ENCODE measurements around the gene CXCR6.
A peak's percentile ranks its signal among the peaks of the same experiment; 100 is the strongest.

Gene CXCR6

DNA sequence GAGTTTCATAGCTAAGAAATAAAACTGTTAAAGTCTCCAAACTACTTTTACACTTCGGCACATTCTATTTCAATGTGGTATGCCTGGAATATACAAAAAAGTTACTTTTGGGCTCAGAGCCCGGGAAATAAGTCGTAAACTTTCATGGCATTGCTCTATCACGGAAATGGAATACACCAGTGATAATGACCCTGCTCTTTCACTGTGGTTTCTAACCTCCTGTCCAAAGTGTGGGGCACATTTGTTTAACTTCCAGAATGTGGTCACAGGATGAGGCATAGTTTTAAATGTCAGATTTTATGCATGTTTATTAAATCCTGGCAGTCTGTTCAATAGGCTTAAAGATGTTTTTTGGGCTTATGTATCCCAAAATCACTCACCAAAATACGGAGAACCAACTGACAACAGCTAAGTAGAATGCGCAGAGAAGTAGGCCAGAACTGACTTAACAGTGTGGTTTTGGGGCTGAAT lies 5.1 kb downstream of the CXCR6 start:
- DNase-seq (ENCODE audit: low read depth in 2 of 2) = no peak

DNA sequence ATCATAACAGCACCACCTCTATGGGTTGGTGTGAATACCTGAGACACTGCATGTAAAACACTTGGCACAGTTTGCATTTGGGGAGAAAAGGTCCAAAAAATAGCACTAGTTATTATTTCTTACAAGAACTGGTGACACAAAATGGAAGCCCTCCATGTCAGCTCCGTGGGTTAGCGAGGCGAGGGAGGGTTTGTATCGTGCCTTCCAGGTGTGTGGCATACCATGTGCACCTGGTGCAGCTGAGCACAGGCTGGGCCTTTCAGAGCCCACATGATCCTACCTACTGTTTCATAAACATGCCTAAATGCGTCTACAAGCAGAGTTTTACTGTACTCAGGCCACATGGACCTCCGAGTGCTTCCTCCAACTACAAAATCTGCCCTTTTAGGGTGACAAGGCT lies 5.6 kb downstream of the CXCR6 start:
- no peak for DNase-seq (ENCODE audit: low read depth in 2 of 2)

DNA sequence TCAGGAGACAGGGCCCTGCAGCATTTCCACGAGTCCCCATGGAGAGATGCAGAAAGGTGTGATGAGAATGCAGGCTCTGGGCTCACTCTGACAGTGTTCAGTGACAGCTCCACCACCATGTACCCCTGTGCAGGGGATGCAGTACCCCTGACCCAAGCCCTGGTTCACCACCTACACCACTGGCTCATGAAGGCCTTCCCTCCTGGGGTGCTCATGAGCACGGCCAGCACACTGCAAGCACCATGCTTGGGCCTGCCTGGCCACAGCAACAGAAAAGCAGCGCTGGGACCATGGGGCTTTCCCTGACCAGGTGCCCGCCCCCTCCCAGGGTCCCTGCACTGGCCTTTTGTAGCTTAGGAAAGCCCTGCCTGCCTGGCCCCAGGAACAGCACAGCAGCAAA lies 6.2 kb downstream of the CXCR6 start:
- no peak for DNase-seq (ENCODE audit: low read depth in 2 of 2)

DNA sequence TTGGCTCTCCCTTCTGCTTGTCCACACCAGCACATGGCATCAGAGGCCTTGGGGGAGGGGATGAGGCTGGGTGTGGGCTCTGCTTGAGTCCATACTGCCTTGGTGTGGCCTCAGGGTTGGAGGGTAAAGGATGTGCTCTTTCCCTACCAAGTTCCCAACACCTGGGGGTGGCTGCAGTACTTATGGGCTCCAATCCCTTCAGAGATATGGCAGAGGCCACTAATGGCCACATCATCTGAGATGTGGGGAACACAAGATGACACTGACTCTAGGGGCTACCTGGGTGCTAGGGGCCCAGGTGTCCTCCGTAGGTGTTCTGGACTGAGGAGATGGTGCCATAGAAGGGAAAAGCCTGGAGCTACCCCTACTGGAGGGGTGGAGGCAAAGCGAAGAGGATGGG lies 6.9 kb downstream of the CXCR6 start:
- no peak for DNase-seq (ENCODE audit: low read depth in 2 of 2)

DNA sequence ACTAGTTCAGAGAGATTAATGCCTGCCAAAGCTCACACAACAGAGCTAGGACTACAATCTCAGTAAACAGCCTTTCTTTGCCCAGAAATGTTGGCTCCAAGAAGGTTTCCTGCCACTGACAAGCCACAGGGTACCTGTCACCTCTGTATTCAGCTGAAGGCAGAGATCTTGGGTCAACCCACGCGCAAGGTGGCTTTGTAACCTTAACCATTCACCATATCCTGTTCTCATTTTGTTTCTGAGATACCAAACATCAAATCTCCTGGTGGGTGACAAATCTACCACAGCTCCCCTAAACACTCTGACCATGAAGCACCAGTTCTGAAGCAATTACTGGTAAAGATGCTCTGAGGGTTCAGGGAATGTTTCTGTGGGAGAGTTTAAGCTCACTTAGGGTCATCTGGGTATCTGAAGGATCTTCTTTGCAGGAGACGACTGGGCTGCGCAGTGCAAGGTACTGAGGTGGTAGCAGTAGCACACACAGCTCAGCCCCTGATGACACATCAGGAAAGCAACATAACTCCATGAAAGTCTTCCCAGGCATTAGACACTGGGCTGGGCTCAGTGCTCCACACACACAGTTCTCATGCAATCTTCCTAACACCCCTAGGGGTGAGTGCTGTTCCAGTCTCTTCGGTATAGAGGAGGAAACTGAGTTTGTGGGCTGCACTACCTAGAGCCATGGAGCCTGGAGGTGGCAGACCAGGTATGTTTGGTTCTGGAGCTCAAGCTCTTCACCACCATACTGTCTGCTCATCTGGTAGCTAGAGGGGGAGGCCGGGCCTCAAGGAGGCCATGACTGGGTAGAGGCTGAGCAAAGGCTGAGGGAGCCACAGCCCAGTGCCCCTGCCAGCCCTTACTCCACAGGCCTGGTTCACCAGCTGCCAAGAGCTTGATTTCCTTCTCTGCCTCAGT lies 7.7 kb downstream of the CXCR6 start:
- DNase-seq (ENCODE audit: low read depth in 2 of 2) = peak in 1 of 2 donors; percentile 24

DNA sequence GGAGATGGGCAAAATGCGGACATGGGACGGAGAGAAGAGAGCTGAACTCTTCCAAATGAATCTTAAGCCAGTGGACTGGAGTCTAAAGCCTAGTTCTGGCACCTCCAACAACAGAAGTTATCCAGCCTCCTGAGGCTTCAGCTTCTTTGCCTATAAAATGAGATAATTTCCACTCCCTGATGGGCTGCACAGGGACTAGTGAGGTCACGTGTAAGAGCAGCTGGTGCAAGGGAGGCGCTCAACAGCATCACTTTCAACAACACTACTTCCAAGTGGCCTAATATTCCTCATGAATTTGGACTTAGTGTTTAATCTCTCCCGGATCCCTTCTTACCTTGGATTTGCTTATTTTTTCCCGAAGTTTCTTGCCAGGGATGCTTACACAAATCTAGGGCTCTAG lies 8.7 kb downstream of the CXCR6 start:
- no peak for DNase-seq (ENCODE audit: low read depth in 2 of 2)

DNA sequence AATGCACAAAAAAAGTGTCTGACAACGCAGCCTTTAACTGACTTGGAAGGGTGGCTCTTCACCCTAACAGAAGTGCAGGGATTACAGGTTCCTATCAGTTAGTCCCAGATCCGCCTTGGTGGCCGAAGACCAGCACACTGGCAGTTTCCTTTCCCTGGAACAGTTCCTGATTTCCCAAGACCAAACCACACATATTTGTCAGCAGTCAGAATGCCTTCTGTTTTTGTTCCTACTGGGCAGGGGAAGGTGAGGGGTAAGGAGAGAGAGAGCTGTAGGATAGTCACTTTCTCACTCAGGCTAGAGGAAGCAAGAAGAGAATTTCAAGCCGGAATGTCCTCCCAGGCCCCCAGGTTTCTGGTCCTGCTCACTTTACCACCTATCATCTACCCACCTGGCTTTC lies 9.2 kb downstream of the CXCR6 start:
- no peak for DNase-seq (ENCODE audit: low read depth in 2 of 2)

DNA sequence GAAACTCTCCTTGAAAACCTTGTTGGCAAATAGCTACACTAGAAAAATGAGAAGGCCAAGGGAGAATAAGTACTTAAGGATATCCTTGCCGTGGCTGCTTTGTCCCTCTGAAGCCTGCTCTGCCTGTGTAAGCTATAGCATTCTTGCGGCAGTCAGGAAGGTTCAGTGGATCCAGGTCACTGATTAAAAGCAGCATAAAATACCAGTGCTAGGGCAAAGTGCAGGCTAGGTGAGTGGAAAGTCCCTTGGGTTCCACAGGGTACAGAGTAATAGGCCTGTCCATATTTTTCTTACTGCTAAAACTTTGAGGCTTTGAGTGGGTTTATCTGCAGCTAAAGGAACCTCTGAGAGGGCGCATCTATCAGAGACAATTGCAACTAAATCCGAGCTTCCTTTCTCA lies 10.3 kb downstream of the CXCR6 start:
- no peak for DNase-seq (ENCODE audit: low read depth in 2 of 2)

- DNase-seq (ENCODE audit: low read depth in 2 of 2) = no peak
Measured at GRCh38 chr3:45954306-45954705, 11.0 kb downstream of the CXCR6 start.

DNA sequence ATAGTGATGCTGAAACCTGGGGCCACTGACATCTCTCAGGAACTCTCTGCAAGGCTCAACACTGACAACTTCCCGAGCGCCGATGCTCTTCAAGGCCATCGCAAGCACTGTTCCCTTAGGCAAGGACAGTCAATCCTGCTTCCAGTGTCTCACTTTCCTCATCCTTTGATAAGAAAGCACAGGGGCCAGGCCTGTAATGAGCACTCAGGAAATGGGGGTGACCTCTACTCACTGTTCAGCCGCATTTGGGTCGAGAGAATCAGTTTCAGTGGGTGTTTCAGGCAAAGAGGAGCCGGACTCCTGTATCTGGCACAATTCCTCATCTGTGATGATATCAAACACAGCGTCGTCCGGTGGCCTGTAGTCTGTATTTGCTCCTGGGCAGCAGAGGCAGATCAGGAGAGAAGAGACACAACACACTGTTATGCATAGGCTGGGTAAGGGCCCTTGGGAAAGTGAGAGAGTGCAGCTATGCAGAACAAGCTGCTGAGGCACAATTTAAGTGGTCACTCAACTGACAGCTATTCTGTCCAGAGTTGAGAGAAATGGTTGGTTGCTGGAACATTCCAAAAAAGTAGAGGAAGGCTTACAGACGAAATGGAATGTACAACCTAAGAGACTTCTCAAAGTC lies 11.9 kb downstream of the CXCR6 start:
- no peak for DNase-seq (ENCODE audit: low read depth in 2 of 2)

DNA sequence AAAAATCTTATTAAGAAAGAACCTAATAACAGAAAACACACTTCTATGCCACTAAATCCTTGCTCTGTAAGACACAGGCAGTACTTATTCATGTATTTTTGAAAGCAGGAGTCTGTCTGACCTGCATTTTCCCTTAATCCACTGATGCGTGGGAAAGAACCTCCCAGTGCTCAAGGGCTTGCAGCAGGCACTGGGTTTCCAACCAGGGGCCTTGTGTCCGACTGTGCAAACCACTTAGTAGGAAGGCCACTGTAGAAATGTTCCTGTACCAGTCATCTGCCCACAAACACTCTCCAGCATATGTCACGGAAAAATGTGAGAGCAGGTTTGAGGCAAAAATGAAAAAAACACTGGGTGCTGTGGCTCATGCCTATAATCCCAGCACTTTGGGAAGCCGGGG lies 12.4 kb downstream of the CXCR6 start:
- DNase-seq (ENCODE audit: low read depth in 2 of 2) = no peak

- no peak for DNase-seq (ENCODE audit: low read depth in 2 of 2)
Measured at GRCh38 chr3:45957586-45957985, 14.3 kb downstream of the CXCR6 start.

GRCh38 chr3:45958321-45958791 lies 15.1 kb downstream of the CXCR6 start:
- no peak for DNase-seq (ENCODE audit: low read depth in 2 of 2)

GRCh38 chr3:45959201-45959600 lies 15.9 kb downstream of the CXCR6 start:
- no peak for DNase-seq (ENCODE audit: low read depth in 2 of 2)

DNA sequence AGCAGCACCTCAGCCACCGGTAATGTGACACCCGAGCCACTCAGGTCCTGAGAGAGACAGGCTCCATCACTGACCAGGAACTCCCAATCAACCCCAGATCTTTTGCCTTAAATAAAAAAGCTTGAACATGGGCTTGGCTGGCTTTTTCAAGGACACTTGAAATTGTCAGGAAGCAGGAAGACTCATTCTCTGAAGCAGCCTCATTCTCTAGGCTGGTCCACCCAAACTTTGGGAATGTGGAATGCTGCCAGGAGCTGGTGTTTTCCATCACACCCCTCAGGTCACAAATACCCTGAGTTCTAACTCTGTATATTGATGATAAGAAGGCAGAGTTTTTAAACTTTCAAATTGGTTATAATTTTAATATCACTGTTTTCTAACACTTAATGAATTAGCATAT lies 17.0 kb downstream of the CXCR6 start:
- no peak for DNase-seq (ENCODE audit: low read depth in 2 of 2)

GRCh38 chr3:45962033-45962432 lies 18.8 kb downstream of the CXCR6 start:
- no peak for DNase-seq (ENCODE audit: low read depth in 2 of 2)

DNA sequence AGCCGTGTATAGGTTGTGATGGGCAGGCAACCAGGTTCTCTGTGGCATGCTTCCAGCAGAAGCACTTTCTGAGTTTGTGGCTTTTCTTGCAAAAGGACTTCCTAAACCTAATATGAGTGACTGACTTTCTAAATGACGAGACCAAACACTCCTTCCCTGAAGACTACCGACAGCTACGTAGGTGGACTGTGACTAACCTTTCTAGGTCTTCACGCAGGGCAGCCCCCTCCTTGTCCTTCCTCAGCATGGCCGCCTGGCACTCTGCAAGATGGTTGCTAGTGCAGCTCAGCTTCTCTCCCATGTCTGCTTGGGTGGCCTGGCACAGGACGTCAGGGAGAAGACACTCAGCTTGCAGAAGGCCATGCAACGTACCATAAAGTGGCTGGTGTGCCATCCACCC lies 20.9 kb downstream of the CXCR6 start:
- DNase-seq (ENCODE audit: low read depth in 2 of 2) = peak in 1 of 2 donors; percentile 23

DNA sequence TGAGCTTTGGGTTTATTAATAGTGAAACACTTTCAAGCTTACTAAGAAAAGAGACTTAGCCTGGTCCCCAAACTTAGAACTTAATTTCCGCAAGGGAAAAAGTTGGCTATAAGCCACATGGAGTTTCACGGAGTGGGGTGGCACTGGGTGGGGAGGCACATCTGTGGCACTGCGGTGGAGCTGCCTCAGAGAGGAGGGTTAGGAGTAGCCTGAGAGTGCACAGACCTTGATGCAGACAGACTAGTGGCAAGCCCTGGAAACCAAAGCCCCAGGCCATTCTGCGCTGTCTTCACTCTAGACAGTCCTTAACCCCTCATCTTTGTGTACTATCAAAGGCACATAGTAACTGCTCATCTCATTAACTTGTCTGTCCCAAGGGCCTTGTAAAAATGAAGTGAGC lies 22.0 kb downstream of the CXCR6 start:
- no peak for DNase-seq (ENCODE audit: low read depth in 2 of 2)

DNA sequence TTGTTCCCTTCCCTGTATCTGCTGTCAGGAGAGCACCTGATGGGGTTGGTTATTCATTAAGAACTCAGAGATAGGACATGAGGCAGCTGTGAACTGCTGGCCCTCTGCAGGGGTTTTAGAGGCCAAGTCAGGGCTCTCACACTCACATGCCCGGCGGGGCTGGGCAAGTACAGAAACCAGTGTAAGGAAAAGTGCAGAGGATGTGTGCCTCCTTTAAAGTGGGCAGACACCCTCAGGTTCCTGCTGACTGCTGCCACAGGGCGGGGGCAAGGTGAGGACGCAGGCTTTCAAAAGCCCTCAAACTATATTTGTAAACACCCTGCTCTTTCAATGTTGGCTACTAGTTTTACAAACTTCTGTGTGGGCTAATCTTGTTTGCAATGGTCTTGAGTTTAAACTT lies 22.4 kb downstream of the CXCR6 start:
- no peak for DNase-seq (ENCODE audit: low read depth in 2 of 2)

DNA sequence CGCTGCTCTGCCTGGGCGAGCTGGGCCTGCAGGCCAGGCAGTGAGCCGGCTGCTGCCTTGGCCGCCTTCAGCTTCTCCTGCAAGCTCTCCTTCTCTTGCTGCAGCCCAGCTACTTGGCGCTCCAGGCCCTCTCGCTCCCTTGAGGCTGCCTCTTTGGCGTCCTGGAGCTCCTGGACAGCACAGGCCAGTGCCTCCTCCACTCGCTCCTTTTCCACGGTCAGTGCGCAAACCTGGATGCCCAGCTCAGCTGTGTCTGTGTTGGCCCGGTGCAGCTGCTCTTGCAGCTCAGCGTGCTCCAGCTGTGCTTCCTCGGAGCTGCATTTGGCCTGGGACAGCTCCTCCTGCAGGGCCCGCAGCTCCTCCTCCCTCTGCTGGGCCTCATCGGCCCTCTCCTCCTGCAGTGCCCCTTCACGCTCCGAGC lies 23.1 kb downstream of the CXCR6 start:
- DNase-seq (ENCODE audit: low read depth in 2 of 2) = no peak

DNA sequence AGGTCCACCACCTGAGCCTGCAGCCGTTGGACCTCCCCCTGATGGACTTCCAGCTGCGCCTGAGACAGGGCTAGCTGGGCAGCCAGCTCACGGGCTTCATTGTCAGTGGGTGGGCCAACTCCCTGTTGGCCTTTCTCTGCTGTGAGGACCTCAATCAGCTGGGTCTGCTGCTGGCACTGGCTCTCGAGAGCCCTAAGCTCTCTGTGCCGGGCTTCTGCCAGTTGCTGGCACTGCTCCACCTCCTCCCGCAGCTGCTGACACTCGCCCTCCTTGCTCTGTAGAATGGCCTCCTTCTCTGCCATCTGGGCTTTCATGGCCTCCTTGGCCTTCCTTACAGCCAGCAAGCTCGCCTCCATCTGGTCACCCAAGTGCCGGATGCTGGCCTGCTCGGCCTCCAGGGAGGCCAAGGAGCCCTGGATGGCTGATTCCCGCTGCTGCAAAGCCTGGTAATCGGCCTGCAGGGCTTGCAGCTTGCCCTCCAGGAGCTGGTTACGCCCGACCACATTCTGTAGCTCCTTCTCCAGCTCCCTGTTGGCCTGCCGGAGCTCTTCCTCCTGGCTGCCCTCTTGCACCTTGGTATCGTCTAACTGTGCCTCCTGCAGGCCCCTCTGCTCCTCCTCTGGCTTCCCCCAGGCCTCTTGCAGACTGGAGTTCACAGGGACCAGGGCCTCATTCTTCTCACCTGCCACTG lies 23.8 kb downstream of the CXCR6 start:
- DNase-seq (ENCODE audit: low read depth in 2 of 2) = no peak

- DNase-seq (ENCODE audit: low read depth in 2 of 2) = no peak
Measured at GRCh38 chr3:45967724-45968123, 24.5 kb downstream of the CXCR6 start.

GRCh38 chr3:45968149-45968548 lies 24.9 kb downstream of the CXCR6 start:
- DNase-seq (ENCODE audit: low read depth in 2 of 2) = no peak
